Measurements from ENCODE around the gene C16orf82. TPM values are rescaled to one million over a fixed set of nuclear protein-coding genes. Genes with fewer than 3 reads are reported as not detected.

C16orf82 gene
- polyA plus RNA-seq, 1 of the 3 experiments (the other 2 are of a cell fraction): not detected

GRCh38 chr16:27024010-27024409 is 42.7 kb upstream of the C16orf82 start:
- no peaks in the 10 kb centered on the region for H3K4me1 ChIP-seq (ENCODE audit: control insufficient read depth in 1 of 2, insufficient read depth in 2 of 2, low read depth in 1 of 2, low read length in 1 of 2)
- H3K4me2 ChIP-seq: no peak overlapping the region
- H4K20me1 ChIP-seq (ENCODE audit: insufficient read depth): no peaks in the 10 kb centered on the region
- no peaks in the 10 kb centered on the region for H3K79me2 ChIP-seq (ENCODE audit: insufficient read depth)
- ChIA-PET CTCF (no interaction called here), POLR2A (no interaction called here)
- no peaks in the 10 kb centered on the region for H3K9me3 ChIP-seq
- WGBS (ENCODE audit: low lambda C conversion rate): 14% methylated on average over 2 of the region's 2 CpGs
- no peaks in the 10 kb centered on the region for H3F3A ChIP-seq (replicated peaks; ENCODE audit: insufficient read depth)
- H3K9ac ChIP-seq: no peak overlapping the region
- no peak overlapping the region for H3K27ac ChIP-seq (ENCODE audit: low read depth in 2 of 2, low read length in 1 of 2)
- TF ChIP-seq, protein P1, sequence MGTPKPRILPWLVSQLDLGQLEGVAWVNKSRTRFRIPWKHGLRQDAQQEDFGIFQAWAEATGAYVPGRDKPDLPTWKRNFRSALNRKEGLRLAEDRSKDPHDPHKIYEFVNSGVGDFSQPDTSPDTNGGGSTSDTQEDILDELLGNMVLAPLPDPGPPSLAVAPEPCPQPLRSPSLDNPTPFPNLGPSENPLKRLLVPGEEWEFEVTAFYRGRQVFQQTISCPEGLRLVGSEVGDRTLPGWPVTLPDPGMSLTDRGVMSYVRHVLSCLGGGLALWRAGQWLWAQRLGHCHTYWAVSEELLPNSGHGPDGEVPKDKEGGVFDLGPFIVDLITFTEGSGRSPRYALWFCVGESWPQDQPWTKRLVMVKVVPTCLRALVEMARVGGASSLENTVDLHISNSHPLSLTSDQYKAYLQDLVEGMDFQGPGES (IDR thresholded peaks at IDR 0.05; ENCODE audit: low read depth, low read length): no peak
- TF ChIP-seq TAF1 (IDR thresholded peaks at IDR 0.05; ENCODE audit: borderline replicate concordance, low read depth, low read length): no peak
- no peak for TF ChIP-seq CHD2 (IDR thresholded peaks at IDR 0.05; ENCODE audit: low read length, partially characterized antibody)
- no peak for TF ChIP-seq MXI1 (IDR thresholded peaks at IDR 0.05; ENCODE audit: low read depth, low read length)
- no peak for TF ChIP-seq GATA2 (CRISPR knock-in tag; IDR thresholded peaks at IDR 0.05)
- TF ChIP-seq POLR2AphosphoS5 (IDR thresholded peaks at IDR 0.05; ENCODE audit: low read depth, low read length): no peak
- TF ChIP-seq RAD21 (IDR thresholded peaks at IDR 0.05; ENCODE audit: low read length): no peak
- no peak for TF ChIP-seq EZH2phosphoT487 (IDR thresholded peaks at IDR 0.05; ENCODE audit: borderline replicate concordance, low read depth)
- no peak for TF ChIP-seq JUND (IDR thresholded peaks at IDR 0.05)
- TF ChIP-seq TEAD4 (IDR thresholded peaks at IDR 0.05; ENCODE audit: borderline replicate concordance, insufficient read depth): no peak
- TF ChIP-seq, protein P2, sequence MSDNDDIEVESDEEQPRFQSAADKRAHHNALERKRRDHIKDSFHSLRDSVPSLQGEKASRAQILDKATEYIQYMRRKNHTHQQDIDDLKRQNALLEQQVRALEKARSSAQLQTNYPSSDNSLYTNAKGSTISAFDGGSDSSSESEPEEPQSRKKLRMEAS (IDR thresholded peaks at IDR 0.05; ENCODE audit: low read depth): no peak
- TF ChIP-seq NRF1 (IDR thresholded peaks at IDR 0.05; ENCODE audit: low read depth, low read length): no peak
- no peak for TF ChIP-seq YY1 (IDR thresholded peaks at IDR 0.05; ENCODE audit: low read depth)
- TF ChIP-seq MEF2A (IDR thresholded peaks at IDR 0.05; ENCODE audit: borderline replicate concordance, low read depth): no peak
- TF ChIP-seq REST (IDR thresholded peaks at IDR 0.05; ENCODE audit: low read depth, low read length): no peak
- TF ChIP-seq, protein P3, sequence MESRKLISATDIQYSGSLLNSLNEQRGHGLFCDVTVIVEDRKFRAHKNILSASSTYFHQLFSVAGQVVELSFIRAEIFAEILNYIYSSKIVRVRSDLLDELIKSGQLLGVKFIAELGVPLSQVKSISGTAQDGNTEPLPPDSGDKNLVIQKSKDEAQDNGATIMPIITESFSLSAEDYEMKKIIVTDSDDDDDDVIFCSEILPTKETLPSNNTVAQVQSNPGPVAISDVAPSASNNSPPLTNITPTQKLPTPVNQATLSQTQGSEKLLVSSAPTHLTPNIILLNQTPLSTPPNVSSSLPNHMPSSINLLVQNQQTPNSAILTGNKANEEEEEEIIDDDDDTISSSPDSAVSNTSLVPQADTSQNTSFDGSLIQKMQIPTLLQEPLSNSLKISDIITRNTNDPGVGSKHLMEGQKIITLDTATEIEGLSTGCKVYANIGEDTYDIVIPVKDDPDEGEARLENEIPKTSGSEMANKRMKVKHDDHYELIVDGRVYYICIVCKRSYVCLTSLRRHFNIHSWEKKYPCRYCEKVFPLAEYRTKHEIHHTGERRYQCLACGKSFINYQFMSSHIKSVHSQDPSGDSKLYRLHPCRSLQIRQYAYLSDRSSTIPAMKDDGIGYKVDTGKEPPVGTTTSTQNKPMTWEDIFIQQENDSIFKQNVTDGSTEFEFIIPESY (IDR thresholded peaks at IDR 0.05; ENCODE audit: borderline replicate concordance, low read depth): no peak
- TF ChIP-seq PBX3 (IDR thresholded peaks at IDR 0.05): no peak
- no peak overlapping the region for H2AFZ ChIP-seq (ENCODE audit: low read depth)
- H3K36me3 ChIP-seq (replicated peaks in 1 of 2; ENCODE audit: control insufficient read depth in 1 of 2, insufficient read depth in 2 of 2, low read length in 1 of 2): no peaks in the 10 kb centered on the region
- no peaks in the 10 kb centered on the region for H3K9me2 ChIP-seq
- H3K27me3 ChIP-seq (ENCODE audit: insufficient read depth): no peaks in the 10 kb centered on the region
- DNase-seq: no peak
- H3K4me3 ChIP-seq (ENCODE audit: low read depth in 2 of 2, low read length in 1 of 2): no peak overlapping the region
